GM12875 (cell line): ENCODE measurements around the gene HDGFL2.

Experiments used
- H3K4me3 ChIP-seq: one replicate; pipeline ENCODE4 v1.5.1; 2011; ENCODE audit warnings: low read depth, low read length, control low read depth
- TF ChIP-seq, protein P1 (sequence below): IDR thresholded peaks from 2 replicates; pipeline ENCODE4 v1.5.1; 2011; ENCODE audit warnings: low read depth, mild to moderate bottlenecking, control low read depth, inconsistent platforms, low read length, moderate library complexity, borderline replicate concordance; ENCODE audit not compliant: insufficient read depth

HDGFL2 gene

DNA sequence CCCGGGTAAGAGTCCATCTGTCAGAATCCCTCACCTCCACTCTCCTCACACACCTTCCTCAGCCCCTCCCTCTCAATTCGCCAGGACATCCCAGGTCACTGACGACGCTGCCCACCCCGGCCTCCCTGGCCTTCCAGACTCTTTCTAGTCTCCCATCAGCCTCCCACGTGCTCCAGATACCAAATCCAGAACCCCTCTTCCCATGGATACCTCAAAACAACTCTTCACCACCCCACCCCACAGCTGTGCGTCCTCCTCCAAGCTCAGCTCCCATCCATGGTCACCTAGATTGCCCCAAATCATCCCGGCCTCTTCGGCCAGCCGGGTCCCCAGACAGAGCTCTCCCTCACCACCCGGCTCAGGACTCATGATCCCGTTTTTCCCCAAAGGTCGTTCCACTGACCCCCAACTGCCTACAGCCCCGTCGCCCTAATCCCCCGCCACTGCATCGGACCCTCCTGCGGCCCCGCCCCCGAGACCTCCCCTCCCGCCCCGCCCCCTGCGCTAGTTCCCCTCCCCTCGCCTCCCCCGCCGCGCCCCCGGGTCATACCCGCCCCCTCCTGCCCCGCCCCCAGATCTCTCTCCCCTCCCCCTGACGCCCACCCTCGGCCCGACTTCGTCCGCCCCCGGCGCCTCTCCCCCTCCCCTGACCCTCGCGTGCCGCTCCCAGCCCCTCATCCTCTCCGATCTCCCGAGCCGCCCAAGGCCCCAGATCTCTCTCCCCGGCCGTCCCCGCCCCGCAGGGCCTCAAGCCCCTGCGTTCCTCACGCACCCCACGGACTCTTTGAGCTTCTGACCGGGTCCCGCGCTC lies 15.0 kb upstream of the HDGFL2 start:
- TF ChIP-seq, protein P1, sequence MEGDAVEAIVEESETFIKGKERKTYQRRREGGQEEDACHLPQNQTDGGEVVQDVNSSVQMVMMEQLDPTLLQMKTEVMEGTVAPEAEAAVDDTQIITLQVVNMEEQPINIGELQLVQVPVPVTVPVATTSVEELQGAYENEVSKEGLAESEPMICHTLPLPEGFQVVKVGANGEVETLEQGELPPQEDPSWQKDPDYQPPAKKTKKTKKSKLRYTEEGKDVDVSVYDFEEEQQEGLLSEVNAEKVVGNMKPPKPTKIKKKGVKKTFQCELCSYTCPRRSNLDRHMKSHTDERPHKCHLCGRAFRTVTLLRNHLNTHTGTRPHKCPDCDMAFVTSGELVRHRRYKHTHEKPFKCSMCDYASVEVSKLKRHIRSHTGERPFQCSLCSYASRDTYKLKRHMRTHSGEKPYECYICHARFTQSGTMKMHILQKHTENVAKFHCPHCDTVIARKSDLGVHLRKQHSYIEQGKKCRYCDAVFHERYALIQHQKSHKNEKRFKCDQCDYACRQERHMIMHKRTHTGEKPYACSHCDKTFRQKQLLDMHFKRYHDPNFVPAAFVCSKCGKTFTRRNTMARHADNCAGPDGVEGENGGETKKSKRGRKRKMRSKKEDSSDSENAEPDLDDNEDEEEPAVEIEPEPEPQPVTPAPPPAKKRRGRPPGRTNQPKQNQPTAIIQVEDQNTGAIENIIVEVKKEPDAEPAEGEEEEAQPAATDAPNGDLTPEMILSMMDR: no peak
- H3K4me3 ChIP-seq: peak overlapping the region; percentile 65

DNA sequence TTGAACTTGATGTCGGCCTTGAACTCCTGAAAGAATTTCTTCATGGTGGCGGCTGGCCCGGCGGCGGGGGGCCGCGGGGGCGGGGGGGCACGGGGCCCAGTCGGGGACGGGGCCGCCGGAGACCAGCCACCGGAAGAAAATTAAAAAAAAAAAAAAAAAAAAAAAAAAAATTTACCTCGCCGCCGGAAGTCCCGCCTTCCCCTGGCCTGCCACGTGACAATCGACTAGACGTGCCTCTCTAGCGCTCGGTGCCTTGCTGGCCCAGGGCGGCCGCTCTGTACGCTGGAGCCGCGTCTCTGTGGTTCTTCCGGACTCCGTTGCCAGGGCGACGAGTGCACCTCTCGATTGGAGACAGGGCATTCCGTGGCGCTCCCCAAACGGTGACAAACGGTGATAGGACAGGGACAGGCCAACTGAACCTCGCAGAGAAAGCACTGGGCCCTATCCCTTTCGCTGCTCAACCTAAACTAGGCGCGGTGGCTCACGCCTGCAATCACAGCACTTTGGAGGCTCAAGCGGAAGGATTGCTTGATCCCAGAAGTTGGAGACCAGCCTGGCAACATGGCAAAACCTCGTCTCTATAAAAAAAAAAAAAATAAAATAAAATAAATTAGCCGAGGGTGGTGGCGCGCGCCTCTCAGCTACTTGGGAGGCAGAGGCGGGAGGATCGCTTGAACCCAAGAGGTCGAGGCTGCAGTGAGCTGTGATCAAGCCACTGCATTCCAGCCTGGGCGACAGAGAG lies 14.3 kb upstream of the HDGFL2 start, which contains the start of gene UBXN6:
TSS of gene UBXN6 (minus strand) at position 141 of the 742 bp plus-strand sequence. CDS start at position 44, 97 bp downstream.
- TF ChIP-seq, protein P1: no peak
- H3K4me3 ChIP-seq: peak within 1 kb of the TSS; percentile 65

- TF ChIP-seq, protein P1: no peak
These were observed 7.1 kb upstream of the HDGFL2 start for GRCh38 chr19:4464815-4465581.

GRCh38 chr19:4467835-4468234 lies 4.3 kb upstream of the HDGFL2 start:
- TF ChIP-seq, protein P1: no peak

More at GRCh38 chr19:4464815-4465581, 7.1 kb upstream of the HDGFL2 start:
- H3K4me3 ChIP-seq: no peak overlapping the region

GRCh38 chr19:4471403-4472173 lies 509 bp upstream of the HDGFL2 start:
- peak overlapping the region; percentile 60 for H3K4me3 ChIP-seq
- TF ChIP-seq, protein P1: no peak

More at GRCh38 chr19:4467835-4468234, 4.3 kb upstream of the HDGFL2 start:
- H3K4me3 ChIP-seq: no peak overlapping the region
